GM12801 (cell line): Measurements from ENCODE around the gene LRRC43.

ENCODE experiments used
- TF ChIP-seq, protein P1 (sequence below): IDR thresholded peaks from one replicate; pipeline ENCODE4 v1.5.1; 2011; ENCODE audit warnings: control low read depth; ENCODE audit not compliant: insufficient read length; ENCODE audit errors: extremely low read depth

LRRC43 gene

DNA sequence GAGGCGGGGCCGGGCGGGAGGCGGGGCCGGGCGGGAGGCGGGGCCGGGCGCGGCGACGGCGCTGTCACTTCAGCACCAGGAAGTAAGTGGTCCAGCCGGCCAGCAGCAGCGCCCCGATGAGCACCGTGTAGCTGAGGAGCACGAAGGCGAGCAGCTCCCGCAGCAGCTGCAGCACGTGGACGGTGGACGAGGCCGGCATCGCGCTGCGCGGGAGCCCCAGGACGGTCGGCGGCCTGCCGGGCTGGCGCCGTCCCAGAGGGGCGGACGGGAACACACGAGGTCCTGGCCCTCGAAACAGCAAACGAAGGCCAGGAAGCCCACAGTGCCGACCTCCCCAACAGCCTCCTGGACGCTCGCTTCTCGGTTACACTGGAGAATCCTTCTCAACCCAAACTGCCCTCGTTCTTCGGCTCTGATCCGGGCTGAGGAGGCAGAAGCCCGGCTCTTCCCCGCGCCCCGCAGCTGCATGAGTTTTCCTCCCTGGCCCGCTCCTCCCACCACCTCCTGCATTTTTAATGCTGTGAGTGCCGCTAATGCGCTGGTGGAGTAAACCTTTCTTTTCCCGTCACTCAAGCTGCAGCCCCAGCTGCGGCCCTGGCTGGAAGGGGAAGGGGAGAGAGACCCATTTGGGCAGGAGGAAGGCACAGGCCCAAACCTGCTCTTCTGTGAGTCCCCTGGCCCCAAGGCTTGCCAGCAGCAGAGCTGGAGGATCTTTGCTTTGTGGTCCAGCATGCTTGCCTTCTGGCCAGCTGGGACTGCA, 43.6 kb downstream of the LRRC43 start:
- TF ChIP-seq, protein P1, sequence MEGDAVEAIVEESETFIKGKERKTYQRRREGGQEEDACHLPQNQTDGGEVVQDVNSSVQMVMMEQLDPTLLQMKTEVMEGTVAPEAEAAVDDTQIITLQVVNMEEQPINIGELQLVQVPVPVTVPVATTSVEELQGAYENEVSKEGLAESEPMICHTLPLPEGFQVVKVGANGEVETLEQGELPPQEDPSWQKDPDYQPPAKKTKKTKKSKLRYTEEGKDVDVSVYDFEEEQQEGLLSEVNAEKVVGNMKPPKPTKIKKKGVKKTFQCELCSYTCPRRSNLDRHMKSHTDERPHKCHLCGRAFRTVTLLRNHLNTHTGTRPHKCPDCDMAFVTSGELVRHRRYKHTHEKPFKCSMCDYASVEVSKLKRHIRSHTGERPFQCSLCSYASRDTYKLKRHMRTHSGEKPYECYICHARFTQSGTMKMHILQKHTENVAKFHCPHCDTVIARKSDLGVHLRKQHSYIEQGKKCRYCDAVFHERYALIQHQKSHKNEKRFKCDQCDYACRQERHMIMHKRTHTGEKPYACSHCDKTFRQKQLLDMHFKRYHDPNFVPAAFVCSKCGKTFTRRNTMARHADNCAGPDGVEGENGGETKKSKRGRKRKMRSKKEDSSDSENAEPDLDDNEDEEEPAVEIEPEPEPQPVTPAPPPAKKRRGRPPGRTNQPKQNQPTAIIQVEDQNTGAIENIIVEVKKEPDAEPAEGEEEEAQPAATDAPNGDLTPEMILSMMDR: no peak

DNA sequence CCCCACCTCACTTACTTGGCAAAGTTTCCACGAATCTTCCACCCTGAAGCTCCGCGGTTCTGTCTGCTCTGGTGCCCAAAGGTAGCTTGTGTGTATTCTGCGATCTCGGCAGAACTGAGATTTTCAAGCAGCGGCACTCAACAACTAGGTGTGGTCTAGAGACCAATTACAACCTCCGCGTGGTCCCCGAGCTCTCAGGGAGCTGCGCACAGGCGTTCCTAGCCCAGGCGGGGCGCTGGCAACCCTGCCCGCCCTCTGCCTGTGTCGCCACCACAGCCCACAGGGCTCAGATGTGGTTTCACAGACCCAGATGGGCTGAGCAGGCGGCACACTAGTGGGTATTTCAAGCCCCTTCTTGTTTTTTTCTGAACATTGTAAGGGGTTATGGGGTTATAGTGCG, 44.4 kb downstream of the LRRC43 start:
- TF ChIP-seq, protein P1: no peak

DNA sequence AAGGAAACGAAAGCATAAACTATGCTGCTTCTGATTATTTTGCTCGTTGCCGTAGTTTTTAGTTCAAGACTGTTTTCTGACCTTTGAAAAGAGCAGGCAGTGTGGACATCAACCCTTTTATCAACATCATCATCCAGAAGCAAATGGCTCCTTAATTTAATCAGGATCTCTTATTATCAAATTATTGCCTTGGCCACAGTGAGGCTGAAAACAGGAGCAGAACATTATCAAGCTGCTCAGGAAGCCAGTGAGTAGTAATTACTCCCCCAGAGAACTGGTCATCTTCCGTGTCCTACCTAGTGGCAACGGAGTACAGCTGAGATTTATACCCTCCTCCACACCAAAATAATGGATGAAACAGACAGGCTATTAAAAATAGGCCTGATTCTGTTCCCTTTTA, 45.2 kb downstream of the LRRC43 start:
- TF ChIP-seq, protein P1: no peak

DNA sequence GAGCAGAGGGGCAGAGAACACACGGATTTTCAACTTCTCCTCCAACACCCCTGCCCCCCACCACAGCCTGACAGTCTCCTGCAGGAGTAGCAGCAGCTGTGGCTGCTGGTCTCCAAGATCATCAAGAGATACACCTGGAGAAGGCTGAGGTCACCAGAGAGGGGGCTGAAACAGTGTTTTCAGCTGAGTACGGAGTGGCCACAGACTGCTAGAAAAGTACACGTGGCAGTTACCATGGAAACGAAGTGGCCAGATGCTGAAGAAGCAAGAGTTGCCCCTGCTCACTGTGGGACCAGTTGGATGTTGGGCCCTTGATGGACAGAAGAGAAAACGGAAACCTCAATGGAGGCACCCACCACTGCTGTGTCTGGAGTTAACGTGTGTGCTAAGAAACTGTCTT, 47.9 kb downstream of the LRRC43 start:
- TF ChIP-seq, protein P1: no peak

DNA sequence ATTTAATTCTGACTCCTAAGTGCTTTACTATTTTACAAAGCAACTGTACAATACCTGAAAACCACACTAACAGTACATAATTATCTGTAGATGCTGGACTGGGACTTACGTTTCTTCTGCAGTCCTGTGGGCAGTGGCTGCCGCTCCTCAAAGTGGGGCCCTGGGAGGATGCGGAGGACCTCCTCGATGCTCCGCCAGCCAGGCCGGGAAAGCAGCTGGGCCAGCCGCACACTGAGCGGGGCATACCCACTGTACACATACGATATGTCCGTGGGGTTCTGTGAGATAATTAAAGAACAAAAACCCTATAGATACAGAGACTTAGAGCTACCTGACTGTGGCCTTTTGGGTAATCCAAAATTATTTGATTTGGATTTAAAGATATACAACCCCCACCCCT, 49.8 kb downstream of the LRRC43 start:
- TF ChIP-seq, protein P1: no peak

DNA sequence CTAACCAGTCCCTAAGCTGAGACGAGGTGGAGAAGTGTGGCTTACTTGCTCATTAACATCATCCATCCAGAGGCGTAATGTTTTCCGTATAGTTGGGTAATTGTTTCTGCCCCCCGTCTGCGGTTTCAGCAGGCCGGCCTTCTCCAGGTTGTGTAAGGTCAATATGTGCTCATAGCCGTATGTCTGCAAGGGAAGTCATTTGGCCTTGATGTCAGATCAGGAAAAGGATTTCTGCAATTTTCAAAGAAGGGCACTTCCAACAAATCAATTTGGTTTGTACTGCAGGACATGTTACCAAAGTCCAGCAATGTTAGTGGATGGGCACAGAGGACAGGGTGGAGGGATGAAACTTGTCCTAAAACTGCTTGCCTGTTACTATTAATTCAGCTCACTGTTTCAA, 52.8 kb downstream of the LRRC43 start:
- TF ChIP-seq, protein P1: no peak

DNA sequence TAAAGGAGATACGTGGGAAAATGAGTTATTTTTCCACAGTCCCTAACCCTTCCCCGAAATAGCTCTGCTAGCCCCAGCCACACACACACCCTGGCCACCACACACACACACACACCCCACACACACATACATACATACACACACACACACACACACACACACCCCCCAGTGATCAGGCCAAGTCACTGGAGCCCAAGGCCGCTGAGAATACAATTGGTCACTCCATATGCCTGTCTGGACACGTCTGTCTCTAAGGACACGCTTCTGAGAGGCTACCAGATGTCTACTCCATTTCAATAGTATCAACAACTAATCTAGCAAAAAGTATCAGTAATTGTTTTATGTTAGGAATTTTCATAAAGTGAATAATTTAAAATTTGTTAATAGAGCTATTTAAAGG, 55.9 kb downstream of the LRRC43 start:
- TF ChIP-seq, protein P1: no peak

DNA sequence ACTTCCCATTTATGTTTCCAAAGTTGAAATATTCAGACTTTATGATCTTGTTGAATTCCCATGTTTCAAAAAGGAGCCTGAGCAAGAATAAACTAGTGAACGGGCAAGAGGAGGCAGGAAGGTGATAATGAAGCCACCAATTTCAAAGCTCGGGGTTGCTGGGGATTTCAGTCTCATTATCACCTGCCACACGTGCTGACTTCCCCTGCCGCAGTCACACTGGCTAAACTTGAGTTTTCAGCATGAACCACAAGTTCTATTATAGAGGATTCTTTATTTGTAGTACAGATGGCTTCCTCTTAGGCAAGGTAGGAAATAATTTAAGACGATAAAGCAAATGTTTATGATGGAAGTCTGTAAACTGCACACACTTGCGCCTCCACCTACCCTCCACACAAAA, 61.0 kb downstream of the LRRC43 start:
- TF ChIP-seq, protein P1: no peak
